Activated CD8-positive, alpha-beta memory T cell treated with anti-CD3 and anti-CD28 coated beads for 24 hours (primary cell): Measurements from ENCODE around the gene RNF31.

Experiments used
- DNase-seq: peaks from one replicate; pipeline ENCODE4 v3.0.0-alpha.2; 2020

Gene RNF31

GRCh38 chr14:24204163-24205146 is 57.2 kb downstream of the RNF31 start:
- DNase-seq = no peak

- DNase-seq = no peak
These were observed 59.2 kb downstream of the RNF31 start for GRCh38 chr14:24206260-24207103.

- DNase-seq = no peak
These were observed 59.8 kb downstream of the RNF31 start for GRCh38 chr14:24207104-24207551.

- no peak for DNase-seq
These were observed 60.3 kb downstream of the RNF31 start for GRCh38 chr14:24207625-24208024.
